Superior temporal gyrus (tissue), 1 donor: Measurements from ENCODE around the gene AKT1S1.
"Not testable (repeated sequence)": the region's sequence is repeated elsewhere in the genome, so short reads cannot be mapped to it uniquely, and the experiment has no call there.

Experiments used
- DNase-seq: peaks from one replicate; pipeline ENCODE4 v3.0.0-alpha.2; 2016; ENCODE audit errors: extremely low spot score

Gene AKT1S1

DNA sequence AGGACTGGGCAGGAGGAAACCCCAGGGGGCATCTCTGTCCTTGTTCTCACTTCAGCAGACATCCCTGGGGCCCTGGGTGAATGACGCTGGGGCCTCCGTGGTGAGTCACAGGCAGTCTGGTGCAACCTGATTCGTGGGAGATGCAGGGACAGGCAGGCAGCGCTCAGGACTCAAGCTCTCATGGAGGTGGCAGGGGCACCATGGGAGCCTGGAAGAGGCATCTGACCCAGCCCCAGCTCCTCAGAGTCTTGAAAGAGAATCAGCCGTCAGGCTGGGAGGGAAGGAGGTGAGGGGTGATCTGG is 40.2 kb downstream of the AKT1S1 start:
- no peak for DNase-seq

DNA sequence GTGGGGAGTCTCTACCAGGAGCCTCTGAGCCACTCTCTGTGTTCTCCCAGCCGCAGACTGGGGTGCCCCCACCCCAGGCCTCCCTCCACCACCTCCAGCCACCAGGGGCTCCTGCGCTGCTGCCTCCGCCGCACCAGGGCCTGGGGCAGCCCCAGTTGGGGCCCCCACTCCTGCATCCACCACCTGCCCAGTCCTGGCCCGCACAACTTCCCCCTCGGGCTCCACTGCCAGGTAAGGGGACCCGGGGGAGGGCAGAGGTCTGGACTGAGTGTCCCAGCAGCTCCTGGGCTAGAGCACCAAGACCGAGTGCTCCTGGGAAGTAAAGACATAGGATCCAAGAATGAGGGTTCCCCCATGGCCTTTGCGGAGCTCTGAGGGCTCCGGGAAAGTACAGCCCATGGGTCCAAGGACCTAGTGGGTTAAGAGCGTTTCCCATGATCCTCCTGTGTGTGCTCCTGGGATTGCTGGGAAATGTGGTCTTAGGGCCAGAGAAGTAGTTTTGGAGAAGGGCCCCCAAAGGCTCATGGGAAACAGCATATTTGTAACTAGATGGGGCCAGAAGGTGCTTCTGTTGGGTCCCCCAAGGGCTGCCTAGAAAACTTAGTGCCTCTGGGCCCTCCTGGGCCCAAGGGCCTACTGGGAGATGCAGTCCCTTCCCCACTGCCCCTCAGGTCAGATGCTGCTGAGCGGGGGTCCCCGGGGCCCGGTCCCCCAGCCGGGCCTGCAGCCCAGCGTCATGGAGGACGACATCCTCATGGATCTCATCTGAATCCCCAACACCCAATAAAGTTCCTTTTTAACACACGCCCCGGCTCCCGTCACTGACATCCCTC is 40.8 kb downstream of the AKT1S1 start:
- DNase-seq = no peak

DNA sequence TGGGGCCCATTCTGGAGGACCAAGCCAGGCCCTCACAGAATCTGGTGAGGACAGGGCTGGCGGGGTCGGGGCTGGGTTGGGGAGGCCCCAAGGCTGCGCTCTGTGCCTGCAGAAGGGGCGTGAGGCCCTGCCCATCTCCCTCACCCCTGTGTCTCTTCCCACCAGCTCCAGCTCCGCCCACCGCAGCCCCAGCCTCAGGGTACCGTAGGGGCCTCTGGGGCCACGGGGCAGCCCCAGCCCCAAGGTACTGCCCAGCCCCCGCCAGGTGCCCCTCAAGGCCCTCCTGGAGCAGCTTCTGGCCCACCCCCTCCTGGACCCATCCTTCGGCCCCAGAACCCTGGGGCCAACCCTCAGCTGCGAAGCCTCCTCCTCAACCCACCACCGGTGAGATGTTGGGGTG is 41.6 kb downstream of the AKT1S1 start:
- no peak for DNase-seq

DNA sequence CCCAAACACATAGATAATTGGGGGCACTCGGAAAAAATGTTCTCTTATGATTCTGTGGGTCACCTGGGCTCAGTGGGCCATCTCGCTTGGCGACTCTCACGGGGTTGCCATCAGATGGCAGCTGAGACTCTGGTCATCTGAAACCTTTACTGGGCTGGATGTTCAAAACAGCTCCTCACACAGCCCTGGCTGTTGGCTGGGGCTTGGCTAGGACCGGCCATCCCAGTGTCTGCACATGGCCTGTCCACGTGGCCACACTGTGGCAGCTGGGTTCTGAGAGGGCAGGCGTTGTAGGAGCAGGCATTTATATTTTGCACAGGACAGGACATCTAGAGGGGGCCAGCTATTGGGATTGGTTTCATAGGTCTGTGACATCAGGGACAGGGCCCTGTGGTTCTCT is 43.6 kb downstream of the AKT1S1 start:
- no peak for DNase-seq

- DNase-seq = no peak
Observed at GRCh38 chr19:49832556-49832955, 44.6 kb downstream of the AKT1S1 start.

- no peak for DNase-seq
Observed at GRCh38 chr19:49831592-49831991, 45.6 kb downstream of the AKT1S1 start.

DNA sequence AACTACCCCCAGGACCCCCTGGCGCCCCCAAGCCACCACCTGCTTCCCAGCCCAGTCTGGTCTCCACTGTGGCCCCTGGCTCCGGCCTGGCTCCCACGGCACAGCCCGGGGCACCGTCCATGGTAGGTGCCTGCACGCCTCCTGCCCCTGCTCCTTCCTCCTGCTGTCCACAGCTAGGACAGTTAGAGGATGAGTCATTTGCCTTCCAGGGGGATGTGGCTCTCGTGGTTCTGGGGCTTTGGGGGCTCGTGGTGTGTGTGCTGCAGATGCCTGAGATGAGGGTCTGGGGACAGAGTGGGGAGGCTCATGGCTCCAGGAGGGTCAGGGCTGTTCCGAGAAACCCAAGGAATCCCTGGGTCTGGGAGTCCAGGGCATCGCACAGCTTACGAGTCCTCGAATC is 46.4 kb downstream of the AKT1S1 start:
- no peak for DNase-seq

DNA sequence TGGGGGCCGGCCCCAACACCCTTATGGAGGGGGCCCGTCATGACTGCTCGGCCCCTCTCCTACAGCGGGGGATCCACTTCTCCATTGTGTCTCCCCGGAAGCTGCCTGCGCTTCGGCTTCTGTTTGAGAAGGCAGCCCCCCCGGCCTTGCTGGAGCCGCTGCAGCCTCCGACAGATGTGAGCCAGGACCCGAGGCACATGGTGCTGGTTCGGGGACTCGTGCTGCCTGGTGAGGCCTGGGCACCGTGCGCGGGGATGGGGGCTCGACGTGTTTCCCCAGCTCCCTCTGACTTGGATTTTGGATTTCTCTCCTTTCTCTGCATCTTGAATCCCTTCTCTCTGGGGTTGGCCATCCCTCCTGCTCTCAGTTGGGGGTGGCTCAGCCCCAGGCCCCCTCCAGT is 47.4 kb downstream of the AKT1S1 start:
- no peak for DNase-seq

- DNase-seq = no peak
Observed at GRCh38 chr19:49829200-49829599, 48.0 kb downstream of the AKT1S1 start.

- DNase-seq = no peak
Observed at GRCh38 chr19:49827034-49827433, 50.1 kb downstream of the AKT1S1 start.

GRCh38 chr19:49824662-49825061 is 52.5 kb downstream of the AKT1S1 start:
- no peak for DNase-seq

DNA sequence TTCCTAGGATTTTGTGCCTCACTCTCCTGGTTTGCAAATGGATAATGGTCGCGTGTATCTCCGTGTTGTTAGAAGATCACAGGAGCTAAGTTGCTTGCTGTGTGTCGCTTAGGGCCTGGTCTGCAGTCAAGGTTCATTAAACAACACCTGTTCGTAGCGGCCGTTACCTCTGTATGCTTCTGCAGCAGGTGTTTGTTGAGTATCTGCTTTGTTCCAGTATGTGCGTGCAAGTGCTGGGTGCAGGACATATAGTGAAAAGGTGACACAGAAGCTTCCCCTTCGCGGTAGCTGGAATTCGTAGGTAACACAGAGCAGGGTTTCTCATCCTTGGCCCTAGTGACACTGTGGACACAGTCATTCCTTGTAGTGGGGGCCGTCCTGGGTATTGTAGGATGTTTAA is 53.7 kb downstream of the AKT1S1 start:
- DNase-seq = no peak

DNA sequence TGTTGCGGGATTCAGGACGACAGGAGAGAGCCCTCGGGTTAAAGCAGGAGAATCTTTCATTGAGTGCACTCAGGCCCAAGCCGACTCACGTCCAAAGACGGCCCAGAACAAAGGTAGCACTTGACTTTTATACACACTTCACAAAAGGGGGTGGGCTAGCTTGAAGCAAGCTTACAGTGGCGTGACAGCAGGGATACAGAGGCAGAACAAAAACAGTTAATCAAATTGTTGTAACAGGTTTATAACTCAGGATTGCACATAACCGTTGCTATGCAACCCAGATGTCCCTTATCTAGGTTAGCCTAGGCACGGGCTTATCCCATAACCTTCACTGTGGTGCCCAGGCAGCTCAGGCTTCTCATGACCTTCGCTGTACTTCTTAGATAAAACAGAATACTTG is 57.0 kb downstream of the AKT1S1 start:
- DNase-seq = no peak

DNA sequence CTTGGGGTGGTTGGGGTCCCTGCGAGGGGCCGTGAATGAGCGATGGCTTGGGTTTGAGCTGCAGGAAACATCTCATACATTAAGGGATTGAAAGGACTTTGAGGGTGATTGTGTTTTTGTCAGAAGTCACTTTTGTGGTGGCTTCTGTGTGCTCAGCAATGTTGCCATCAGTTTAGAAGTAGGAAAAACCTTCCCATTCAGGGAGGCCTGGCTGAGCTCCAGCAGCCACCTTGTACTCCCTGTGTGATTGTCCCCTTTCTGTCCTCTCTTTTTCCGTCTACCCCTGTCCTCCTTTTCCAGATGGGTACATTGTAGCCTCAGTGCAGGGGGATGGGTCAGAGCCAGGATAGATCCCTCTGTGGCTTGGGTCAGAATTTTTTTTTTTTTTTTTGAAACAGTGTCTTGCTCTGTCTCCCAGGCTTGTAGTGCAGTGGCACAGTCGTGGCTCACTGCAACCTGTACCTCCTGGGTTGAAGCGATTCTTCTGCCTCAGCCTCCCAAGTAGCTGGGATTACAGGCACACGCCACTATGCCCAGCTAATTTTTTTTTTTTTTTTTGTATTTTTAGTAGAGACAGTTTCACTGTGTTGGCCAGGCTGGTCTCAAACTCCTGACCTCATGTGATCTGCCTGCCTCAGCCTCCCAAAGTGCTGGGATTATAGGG is 57.6 kb downstream of the AKT1S1 start:
- DNase-seq = not testable (repeated sequence)
